Keratinocyte (primary cell): Measurements from ENCODE around the gene CDKN2AIPNL. TPM values are rescaled to one million over a fixed set of nuclear protein-coding genes. Genes with fewer than 3 reads are reported as not detected.

Experiments used
- DNase-seq: peaks from one replicate; pipeline ENCODE4 v3.0.0-alpha.2; 2011; ENCODE audit warnings: low read depth, missing footprints, low spot score
- FAIRE-seq: peaks from 2 replicates; lab custom pipeline; 2011; peaks lifted over from hg19 to GRCh38; lab: Jason Lieb, UNC
- H2AFZ ChIP-seq: 2 replicates; pipeline ENCODE4 v1.6.0; 2012; ENCODE audit warnings: low read length, control low read depth, inconsistent platforms; ENCODE audit not compliant: control insufficient read depth
- H3K27ac ChIP-seq: 2 replicates; pipeline ENCODE4 v1.5.1; 2011; ENCODE audit warnings: low read length; ENCODE audit not compliant: control insufficient read depth, insufficient read depth
- H3K27me3 ChIP-seq: 3 replicates; pipeline ENCODE4 v1.6.0; 2011; ENCODE audit warnings: low read length; ENCODE audit not compliant: control insufficient read depth, insufficient read depth; ENCODE audit errors: extremely low read depth
- H3K36me3 ChIP-seq, 2 experiments: 2 replicates in 1 of 2; 3 replicates in 1 of 2; pipeline ENCODE4 v1.5.1; 2011; ENCODE audit warnings: low read length in 2 of 2, mild to moderate bottlenecking in 1 of 2; ENCODE audit not compliant: control insufficient read depth in 2 of 2, insufficient read depth in 2 of 2; ENCODE audit errors: extremely low read depth in 1 of 2
- H3K4me1 ChIP-seq: 3 replicates; pipeline ENCODE4 v1.5.1; 2011; ENCODE audit warnings: low read length; ENCODE audit not compliant: control insufficient read depth, insufficient read depth; ENCODE audit errors: extremely low read depth
- H3K4me2 ChIP-seq: 3 replicates; pipeline ENCODE4 v1.6.0; 2011; ENCODE audit warnings: low read depth, low read length; ENCODE audit not compliant: control insufficient read depth, insufficient read depth; ENCODE audit errors: extremely low read depth
- H3K4me3 ChIP-seq, 3 experiments: fragments of 200-600 bp in 1 of 3; sonication (generic) in 1 of 3; 2 replicates in 2 of 3; 3 replicates in 1 of 3; pipeline ENCODE4 v1.5.1; 2011 to 2016; ENCODE audit warnings: low read length in 3 of 3, mild to moderate bottlenecking in 3 of 3, control low read depth in 2 of 3, inconsistent platforms in 1 of 3, low read depth in 1 of 3, mixed read lengths in 1 of 3, mixed run types in 1 of 3, moderate library complexity in 1 of 3; ENCODE audit not compliant: control insufficient read depth in 2 of 3, insufficient read depth in 2 of 3; ENCODE audit errors: extremely low read depth in 1 of 3
- H3K79me2 ChIP-seq: 2 replicates; pipeline ENCODE4 v1.6.0; 2012; ENCODE audit warnings: low read length; ENCODE audit not compliant: control insufficient read depth, insufficient read depth
- H3K9ac ChIP-seq: 3 replicates; pipeline ENCODE4 v1.6.0; 2011; ENCODE audit warnings: low read length; ENCODE audit not compliant: control insufficient read depth, insufficient read depth; ENCODE audit errors: extremely low read depth
- H3K9me1 ChIP-seq: 3 replicates; pipeline ENCODE4 v1.6.0; 2011; ENCODE audit warnings: low read length; ENCODE audit not compliant: control insufficient read depth, insufficient read depth; ENCODE audit errors: extremely low read depth
- H3K9me3 ChIP-seq: 2 replicates; pipeline ENCODE4 v1.5.1; 2012; ENCODE audit warnings: low read depth, low read length; ENCODE audit not compliant: control insufficient read depth
- H4K20me1 ChIP-seq: 3 replicates; pipeline ENCODE4 v1.6.0; 2011; ENCODE audit warnings: low read length; ENCODE audit not compliant: control insufficient read depth, insufficient read depth; ENCODE audit errors: extremely low read depth
- EZH2 ChIP-seq: IDR thresholded peaks from one replicate; pipeline ENCODE4 v1.6.1; 2012; ENCODE audit warnings: inconsistent platforms, mild to moderate bottlenecking, low read length, moderate library complexity
- dilution Hi-C: fragments of 300-500 bp; cut with MboI; formaldehyde crosslinking; loops from one replicate; pipeline ENCODE4 v1.7.0; 2020; ENCODE audit warnings: low sequenced_read_pairs; ENCODE audit not compliant: extremely low pct_ligation_motif_present
- polyA plus RNA-seq, 5 experiments: library from polyadenylated mRNA; depleted of rRNA in 3 of 5; stranded (reverse) in 3 of 5; stranded (forward) in 1 of 5; unstranded in 1 of 5; fragments of >200 nt; gene quantifications; 1 replicate in 1 of 5; 2 replicates in 3 of 5; 3 replicates in 1 of 5; pipeline versions ENCODE4 v1.2.1 to v1.2.3, GENCODE V29; 2011 to 2012; ENCODE audit warnings: missing spikeins in 2 of 5, low read depth in 1 of 5, low replicate concordance in 1 of 5
- TF ChIP-seq, protein P1 (sequence below), 3 experiments: IDR thresholded peaks in 1 of 3; conservative IDR thresholded peaks in 1 of 3; optimal IDR thresholded peaks in 1 of 3; 2 replicates in 2 of 3; 3 replicates in 1 of 3; pipeline versions ENCODE3 to v1.5.1; 2011; ENCODE audit warnings: low read length in 3 of 3, mild to moderate bottlenecking in 3 of 3, moderate library complexity in 2 of 3, control low read depth in 1 of 3, inconsistent platforms in 1 of 3; ENCODE audit not compliant: insufficient read depth in 2 of 3; ENCODE audit errors: extremely low read depth in 1 of 3

CDKN2AIPNL gene
- polyA plus RNA-seq, 1 donor (not counting 4 experiments of a cell fraction or from before 2014, with no cell fraction given), result 28.4 TPM

- no peak for FAIRE-seq
- Histone ChIP-seq H3K79me2 (peaks cover 47% of the 10 kb centered on the region), H3K36me3 (peaks cover 2 to 7% of the 10 kb centered on the region in 2 experiments)
Observed at GRCh38 chr5:134371834-134372340, 39.8 kb downstream of the CDKN2AIPNL start.

DNA sequence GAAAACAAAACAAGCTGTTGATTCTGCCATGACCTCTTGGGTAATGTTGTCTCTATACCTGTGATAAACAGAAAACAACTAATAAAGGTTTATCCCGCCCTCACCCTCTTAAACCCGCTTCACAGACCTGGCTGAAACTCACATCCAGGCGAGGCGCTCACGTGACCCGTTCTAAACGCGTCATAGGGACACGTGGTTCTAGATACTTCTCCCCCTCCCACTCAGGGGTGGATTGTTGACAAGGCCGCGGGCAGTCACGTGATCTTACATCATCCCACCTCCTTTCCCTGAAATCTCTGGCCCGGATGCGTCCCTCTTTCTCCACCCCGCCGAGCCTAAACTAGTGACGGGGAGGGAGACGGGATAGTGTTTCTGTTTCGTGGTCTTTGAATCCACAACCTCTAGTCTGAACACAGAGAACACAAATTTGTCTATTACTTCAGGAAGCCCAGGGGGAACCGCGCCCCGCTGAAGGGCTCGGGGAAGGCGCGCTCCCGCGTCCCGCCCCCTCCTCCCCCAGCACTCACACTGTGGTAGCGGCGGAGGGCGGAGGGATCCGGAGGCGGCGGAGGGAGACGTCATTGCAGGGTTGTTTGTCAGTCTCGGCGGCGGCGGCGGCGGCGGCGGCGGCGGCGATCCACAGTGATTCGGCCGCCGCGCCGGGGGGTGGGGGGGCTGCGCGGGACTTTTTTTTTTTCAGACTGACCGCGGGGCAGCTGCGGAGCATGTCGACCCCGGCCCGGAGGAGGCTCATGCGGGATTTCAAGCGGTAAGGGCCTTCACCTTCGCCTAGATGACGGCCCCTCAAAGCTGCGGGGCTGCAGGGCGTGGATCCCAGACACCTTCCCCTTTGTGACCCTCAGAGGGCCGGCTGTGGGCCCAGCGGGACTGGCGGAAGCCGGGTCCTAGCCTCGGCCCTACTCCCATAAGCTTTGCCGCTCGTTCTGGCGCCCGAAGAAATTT, 40.5 kb downstream of the CDKN2AIPNL start, which contains the start of gene UBE2B:
Gene UBE2B (plus strand): TSS at position 699 of the 963 bp plus-strand sequence. CDS start 27 bp downstream, at position 726.
- peak within 1 kb of the TSS; percentile 96 for H3K27ac ChIP-seq
- H3K9me1 ChIP-seq, result no peaks in the 10 kb centered on the region
- peak within 1 kb of the TSS; percentile 96 for H2AFZ ChIP-seq
- no peaks in the 10 kb centered on the region for H4K20me1 ChIP-seq
- H3K36me3 ChIP-seq, result peaks cover 2 to 6% of the 10 kb centered on the region in 2 experiments
- H3K9me3 ChIP-seq, result no peaks in the 10 kb centered on the region
- H3K4me1 ChIP-seq, result peaks cover 15% of the 10 kb centered on the region
- dilution Hi-C loops, result no loop called here
- TF ChIP-seq, protein P1, sequence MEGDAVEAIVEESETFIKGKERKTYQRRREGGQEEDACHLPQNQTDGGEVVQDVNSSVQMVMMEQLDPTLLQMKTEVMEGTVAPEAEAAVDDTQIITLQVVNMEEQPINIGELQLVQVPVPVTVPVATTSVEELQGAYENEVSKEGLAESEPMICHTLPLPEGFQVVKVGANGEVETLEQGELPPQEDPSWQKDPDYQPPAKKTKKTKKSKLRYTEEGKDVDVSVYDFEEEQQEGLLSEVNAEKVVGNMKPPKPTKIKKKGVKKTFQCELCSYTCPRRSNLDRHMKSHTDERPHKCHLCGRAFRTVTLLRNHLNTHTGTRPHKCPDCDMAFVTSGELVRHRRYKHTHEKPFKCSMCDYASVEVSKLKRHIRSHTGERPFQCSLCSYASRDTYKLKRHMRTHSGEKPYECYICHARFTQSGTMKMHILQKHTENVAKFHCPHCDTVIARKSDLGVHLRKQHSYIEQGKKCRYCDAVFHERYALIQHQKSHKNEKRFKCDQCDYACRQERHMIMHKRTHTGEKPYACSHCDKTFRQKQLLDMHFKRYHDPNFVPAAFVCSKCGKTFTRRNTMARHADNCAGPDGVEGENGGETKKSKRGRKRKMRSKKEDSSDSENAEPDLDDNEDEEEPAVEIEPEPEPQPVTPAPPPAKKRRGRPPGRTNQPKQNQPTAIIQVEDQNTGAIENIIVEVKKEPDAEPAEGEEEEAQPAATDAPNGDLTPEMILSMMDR (optimal IDR thresholded peaks at IDR 0.05 in 1 of 3, IDR thresholded peaks at IDR 0.05 in 1 of 3, conservative IDR thresholded peaks at IDR 0.05 in 1 of 3; ENCODE audit: extremely low read depth in 1 of 3, insufficient read depth in 2 of 3, low read length in 3 of 3), result no peak
- TF ChIP-seq EZH2, result no peak
- H3K4me3 ChIP-seq, result peak within 1 kb of the TSS; percentile 93 to 99 (median 93)
- no peaks in the 10 kb centered on the region for H3K27me3 ChIP-seq
- FAIRE-seq (peak; percentile 86), DNase-seq (peak; percentile 95)
- H3K4me2 ChIP-seq, result peak within 1 kb of the TSS; percentile 100
- peak within 1 kb of the TSS; percentile 99 for H3K9ac ChIP-seq
- peaks cover 51% of the 10 kb centered on the region for H3K79me2 ChIP-seq

More at GRCh38 chr5:134371834-134372340, 39.8 kb downstream of the CDKN2AIPNL start:
- peak overlapping the region; percentile 96 for H3K27ac ChIP-seq
- H3K9me3 ChIP-seq, result no peaks in the 10 kb centered on the region
- no peaks in the 10 kb centered on the region for H4K20me1 ChIP-seq
- dilution Hi-C loops, result no loop called here
- H3K27me3 ChIP-seq, result no peaks in the 10 kb centered on the region
- H2AFZ ChIP-seq, result peak overlapping the region; percentile 70
- H3K4me2 ChIP-seq, result peak overlapping the region; percentile 98
- TF ChIP-seq, protein P1 (optimal IDR thresholded peaks at IDR 0.05 in 1 of 3, IDR thresholded peaks at IDR 0.05 in 1 of 3, conservative IDR thresholded peaks at IDR 0.05 in 1 of 3; ENCODE audit: extremely low read depth in 1 of 3, insufficient read depth in 2 of 3, low read length in 3 of 3), result no peak
- no peak for TF ChIP-seq EZH2
- H3K9me1 ChIP-seq, result no peaks in the 10 kb centered on the region
- DNase-seq, result no peak
- peak overlapping the region; percentile 93 to 99 (median 93) for H3K4me3 ChIP-seq
- H3K4me1 ChIP-seq, result peaks cover 15% of the 10 kb centered on the region
- peak overlapping the region; percentile 99 for H3K9ac ChIP-seq
